ENCODE results near the gene DDX31.

GRCh38 chr9:132671620-132672412, 2.0 kb upstream of the DDX31 start:
- TF ChIP-seq CTCF (IDR thresholded peaks at IDR 0.05; ENCODE audit: low read depth, low read length) = no peak
- no peak for TF ChIP-seq POLR2A (IDR thresholded peaks at IDR 0.05; ENCODE audit: extremely low read depth, insufficient read length)
- TF ChIP-seq MYC (IDR thresholded peaks at IDR 0.05; ENCODE audit: low read depth, low read length) = no peak
- no peak for TF ChIP-seq MAX (IDR thresholded peaks at IDR 0.05; ENCODE audit: low read depth, low read length)

Data from NB4 (cell line).